NCI-H82 treated with DMSO at 0.1 percent for 48 hours (cell line): ENCODE data around the gene WDFY4.
A peak's percentile ranks its signal among the peaks of the same experiment; 100 is the strongest.

Source experiments
- DNase-seq: peaks from one replicate; lab custom pipeline; 2025; ENCODE audit not compliant: unreplicated experiment; lab: John Stamatoyannopoulos, UW

Gene WDFY4

GRCh38 chr10:48771234-48771633, 86.6 kb downstream of the WDFY4 start:
- DNase-seq: no peak

- no peak for DNase-seq
Measured at GRCh38 chr10:48772059-48772458, 87.4 kb downstream of the WDFY4 start.

DNA sequence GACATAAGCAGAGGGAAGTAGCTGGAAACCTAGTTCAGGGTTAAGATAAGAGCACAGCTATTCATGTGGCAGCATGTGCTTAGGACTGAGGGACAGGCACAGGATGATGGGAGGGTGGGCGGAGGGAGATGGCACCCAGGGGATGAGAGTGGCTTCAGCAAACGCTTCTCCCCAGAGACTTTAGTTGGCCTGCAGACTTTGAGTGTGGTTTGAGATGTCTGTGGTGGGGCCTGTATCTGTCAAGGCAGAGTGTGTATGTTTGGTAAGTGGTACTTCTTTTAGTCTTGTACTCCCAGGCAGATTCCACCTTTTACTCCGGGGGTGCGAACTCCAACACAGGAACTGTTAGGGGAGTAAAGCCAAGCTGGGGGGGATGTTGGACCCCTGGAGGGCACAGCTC, 88.9 kb downstream of the WDFY4 start:
- DNase-seq: no peak

DNA sequence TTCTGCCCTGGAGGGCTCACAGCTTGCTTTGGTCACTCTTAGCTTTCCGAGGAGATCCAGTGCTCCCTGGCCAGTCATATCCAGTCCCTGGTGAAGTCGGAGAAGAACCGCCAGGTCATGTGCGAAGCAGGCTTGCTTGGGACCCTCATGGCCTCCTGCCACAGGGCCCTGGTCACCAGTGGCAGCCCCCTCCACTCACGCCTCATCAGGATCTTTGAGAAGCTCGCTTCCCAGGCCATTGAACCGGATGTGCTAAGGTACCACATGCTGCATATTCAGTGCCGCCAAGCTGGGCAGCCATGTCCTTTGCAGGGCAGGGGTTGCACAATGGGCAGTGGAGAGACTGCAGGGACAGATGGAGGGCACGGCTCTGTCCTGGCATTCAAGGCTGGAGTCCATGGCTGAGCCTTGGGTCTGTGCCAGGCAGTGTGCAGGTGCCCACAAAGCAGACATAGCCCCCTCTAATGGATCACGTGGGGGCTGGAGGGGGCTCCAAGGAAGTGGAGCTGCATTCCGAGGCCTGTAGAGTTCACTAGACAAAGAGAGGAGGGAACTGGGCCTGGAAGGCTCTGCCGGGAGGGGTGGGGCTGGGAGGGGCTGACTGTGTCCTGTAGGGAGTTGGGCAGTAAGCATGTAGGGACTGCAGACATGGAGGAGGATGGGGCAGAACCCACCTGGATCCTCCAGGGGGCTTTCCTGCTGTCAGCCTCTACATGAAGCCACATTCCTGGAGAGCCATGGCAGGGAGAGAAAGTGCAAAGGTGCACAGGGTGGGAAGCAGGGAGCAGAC, 89.9 kb downstream of the WDFY4 start:
- no peak for DNase-seq

DNA sequence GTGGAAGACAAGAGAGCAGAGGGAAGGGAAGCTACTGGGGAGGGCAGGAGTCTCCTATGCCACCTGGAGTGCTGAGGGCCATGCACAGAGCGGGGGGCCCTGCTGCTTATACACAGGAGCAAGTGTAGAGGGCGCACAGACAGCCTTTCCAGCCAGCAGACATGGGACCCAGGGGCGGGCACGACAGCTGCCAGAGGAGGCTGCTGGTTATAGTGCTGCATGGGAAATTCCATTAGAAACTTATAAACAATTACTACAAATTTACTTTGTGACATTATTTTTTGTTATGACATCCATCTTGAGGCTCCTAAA, 90.5 kb downstream of the WDFY4 start:
- DNase-seq: no peak

DNA sequence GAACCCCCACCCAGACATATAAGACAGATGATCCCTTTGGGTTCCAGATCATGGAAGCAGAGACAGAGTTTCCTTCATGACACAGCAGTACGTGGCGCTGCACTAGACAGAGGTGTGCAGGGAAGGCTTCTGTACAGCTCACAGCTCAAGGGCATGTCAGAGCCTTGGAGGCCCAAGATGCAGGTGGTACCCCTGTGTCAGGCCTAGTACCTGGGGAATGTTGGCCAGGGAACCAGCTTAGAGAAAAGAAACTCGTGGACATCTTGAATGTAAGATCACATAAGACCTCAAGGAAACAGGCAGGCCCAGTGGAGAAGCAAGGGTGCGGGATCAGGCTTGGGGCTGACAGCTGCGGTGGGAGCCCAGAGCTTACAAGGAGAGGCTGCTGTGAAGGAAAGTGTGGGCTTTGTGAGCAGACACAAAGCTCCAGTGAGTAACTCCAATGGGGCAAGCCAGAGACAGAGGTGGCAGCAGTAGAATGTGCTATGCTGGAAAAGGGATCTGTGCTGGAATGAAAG, 91.4 kb downstream of the WDFY4 start:
- DNase-seq: no peak

DNA sequence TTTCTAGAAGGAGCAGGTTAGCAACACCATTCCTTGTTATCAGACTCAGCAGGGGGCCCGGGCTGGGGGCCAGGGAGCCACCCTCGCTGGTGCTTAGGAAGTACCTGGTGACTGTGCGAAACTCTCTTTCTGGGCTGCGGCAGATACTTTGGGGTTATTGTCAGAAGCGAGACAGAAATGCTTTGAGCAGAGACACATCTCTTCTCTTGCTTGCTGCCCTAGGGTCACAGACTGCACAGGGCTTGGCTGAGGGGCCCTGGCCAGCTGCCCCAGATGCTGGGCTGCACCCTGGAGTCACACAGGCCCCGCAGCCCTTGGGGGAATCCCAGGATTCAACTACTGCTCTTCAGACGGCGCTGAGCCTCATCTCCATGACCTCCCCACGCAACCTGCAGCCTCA, 91.9 kb downstream of the WDFY4 start:
- no peak for DNase-seq

DNA sequence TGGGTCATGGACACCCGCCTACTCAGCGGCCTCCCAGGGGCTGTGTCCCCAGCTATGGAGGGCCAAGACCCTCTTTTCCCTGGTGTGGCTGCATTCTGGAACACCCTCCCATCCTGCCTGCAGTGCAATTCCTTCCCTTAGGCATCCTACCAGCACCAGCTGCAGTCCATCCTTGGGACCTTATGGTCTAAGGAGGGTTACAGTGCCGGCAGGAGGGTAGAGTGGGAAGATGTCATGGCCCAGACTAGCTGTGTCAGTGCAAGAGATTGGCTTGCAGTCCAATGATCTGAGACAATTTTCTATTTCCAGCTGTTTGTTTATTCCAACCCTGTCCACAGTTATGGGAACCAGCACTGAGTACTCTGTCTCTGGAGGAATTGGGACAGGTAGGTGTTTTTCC, 92.4 kb downstream of the WDFY4 start:
- DNase-seq: no peak

GRCh38 chr10:48778193-48778857, 93.7 kb downstream of the WDFY4 start:
- DNase-seq: no peak

DNA sequence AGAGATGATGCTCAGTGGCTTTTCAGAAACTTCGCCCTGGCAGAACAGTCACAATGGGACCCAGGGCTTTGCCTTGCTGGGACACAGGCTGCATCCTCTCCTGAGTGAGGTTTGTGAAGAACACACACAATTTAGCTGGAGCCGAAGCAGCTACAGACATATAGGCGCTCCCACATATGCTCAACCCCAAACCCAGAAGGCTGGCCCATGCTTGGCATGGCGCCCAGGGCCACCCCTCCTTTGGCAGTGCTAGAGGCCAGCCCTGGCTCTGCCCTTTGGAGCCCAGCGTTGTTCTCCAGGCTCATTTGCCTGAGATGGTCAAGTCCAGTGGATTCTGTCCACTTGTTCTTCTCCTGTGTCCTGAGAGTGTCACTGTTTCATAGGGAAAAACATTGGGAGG, 94.4 kb downstream of the WDFY4 start:
- no peak for DNase-seq

GRCh38 chr10:48779546-48780152, 95.0 kb downstream of the WDFY4 start:
- DNase-seq: no peak

DNA sequence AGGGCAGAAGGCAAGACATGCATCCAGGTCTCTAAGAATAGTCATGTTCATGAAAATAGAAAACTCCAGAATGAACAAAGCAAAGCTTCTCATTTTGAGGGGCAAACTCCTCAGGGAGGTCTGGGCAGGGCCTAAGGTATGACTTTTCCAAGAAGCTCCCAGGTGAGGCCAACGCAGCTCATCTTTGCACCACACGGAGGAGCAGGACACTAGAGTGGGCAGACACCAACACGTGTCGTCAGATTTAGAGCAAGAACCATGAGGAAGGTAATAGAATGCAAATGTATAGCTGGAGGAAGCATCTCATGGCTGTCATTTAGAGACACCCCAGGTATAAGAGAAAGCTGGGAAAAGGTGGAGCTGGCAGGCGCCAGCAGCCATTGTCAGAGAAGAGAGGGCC, 95.7 kb downstream of the WDFY4 start:
- no peak for DNase-seq

DNA sequence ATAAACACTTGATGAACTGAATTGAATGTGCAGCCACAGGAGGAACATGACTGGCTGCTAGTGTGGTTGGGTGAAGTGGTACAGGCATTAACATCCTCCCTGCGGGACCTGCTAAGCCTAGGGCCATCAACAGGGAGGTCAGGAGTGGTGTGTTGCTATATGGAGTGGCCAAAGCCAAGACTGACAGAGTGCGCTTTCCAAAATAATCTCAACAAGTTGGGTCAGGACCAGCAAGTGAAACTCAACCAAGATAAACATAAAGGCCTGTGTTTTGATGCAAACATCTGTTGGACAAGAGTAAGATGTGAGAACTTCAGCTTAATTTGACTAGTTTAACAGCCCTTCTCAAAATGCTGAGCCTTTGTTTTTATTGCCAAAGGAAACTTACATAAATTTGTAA, 97.7 kb downstream of the WDFY4 start:
- no peak for DNase-seq

- DNase-seq: no peak
Measured at GRCh38 chr10:48784031-48784430, 99.4 kb downstream of the WDFY4 start.

- DNase-seq: no peak
Measured at GRCh38 chr10:48785796-48786195, 101.1 kb downstream of the WDFY4 start.

GRCh38 chr10:48786606-48787282, 102.1 kb downstream of the WDFY4 start:
- no peak for DNase-seq

DNA sequence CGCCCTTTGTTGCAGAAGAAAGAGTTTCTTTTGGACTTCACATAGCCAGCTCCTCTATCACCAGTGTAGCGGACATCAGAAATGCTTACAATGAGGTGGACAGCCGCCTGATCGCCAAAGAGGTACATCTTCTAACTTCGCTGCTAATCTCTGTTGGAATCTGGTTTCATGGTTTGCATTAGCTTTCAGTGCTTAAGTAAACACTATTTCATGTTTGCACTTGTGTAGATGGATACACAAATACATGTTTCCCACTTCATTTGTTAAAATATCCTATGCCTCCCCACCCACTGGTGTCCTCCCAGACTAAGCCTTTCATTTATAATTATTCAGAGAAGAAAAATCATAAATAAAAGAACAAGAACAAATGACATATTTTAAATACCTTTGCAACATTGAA, 103.9 kb downstream of the WDFY4 start:
- DNase-seq: no peak

DNA sequence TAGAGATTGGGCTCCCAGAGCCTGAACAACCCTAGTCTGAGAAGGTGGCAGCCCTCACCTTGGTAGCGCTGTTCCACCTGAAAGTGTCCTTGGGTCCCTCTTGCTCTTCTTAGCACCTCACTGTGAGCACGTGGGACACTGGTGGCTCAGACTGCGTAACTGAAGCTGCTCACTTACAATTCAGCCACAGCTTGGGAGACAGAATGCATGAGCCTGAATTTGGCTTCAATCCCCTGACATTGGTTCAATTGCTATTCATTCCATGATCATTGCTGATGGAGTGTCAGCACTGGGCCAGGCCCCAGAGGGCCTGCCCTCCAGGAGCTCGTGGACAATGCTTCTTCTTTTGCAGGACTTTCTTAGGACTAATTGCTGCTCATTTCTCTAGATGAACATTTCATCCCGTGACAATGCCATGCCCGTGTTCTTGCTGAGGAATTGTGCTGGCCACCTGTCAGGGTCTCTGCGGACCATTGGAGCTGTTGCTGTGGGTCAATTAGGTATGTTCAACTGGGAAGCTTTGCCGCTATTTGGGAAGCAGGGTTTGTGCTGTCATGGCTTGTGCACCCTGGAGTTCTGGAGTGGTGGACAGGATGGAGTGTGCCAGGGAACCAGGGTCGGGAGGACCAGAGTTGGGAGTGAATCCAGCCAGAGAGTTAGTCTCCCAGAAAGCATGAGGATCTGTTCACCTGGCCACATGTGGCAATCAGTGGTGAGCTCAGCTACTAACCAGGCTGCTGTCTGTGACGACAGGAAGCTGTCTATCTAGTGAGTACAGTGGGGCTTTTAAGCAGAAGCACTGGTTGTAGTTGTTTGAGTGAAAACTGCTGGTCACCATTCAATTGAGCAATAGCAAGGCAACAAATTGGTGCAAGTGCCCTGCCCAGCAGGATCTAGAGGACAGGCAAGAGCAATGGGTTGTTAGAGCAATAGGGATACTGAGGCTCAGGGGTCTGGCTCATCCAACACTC, 105.1 kb downstream of the WDFY4 start:
- no peak for DNase-seq

GRCh38 chr10:48790457-48791044, 105.9 kb downstream of the WDFY4 start:
- DNase-seq: no peak

GRCh38 chr10:48791267-48791928, 106.7 kb downstream of the WDFY4 start:
- DNase-seq: peak; percentile 0
